ENCODE data around the gene INKA2.
"Not testable (repeated sequence)": the region's sequence is repeated elsewhere in the genome, so short reads cannot be mapped to it uniquely, and the experiment has no call there.

The INKA2 gene

DNA sequence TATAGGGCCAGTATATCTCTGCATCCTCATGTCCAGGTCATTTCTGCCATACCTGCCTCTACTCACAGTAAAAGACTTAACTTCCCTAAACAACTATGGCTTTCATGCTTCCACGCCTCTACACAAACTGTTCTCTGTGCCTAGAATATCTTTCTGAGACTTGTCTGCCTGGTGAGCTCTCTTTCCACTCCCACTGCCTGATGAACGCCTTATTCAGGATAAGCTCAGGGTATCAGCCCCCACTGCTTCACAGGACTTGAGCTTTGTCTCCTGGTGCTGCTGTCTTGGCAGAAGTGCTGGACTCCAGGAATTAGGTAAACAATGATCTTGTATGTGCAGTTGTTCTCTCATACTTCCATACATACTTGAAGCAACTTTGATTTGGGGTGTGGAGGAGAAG lies 11.7 kb upstream of the INKA2 start:
- no peak for DNase-seq (ENCODE audit: low spot score)

DNA sequence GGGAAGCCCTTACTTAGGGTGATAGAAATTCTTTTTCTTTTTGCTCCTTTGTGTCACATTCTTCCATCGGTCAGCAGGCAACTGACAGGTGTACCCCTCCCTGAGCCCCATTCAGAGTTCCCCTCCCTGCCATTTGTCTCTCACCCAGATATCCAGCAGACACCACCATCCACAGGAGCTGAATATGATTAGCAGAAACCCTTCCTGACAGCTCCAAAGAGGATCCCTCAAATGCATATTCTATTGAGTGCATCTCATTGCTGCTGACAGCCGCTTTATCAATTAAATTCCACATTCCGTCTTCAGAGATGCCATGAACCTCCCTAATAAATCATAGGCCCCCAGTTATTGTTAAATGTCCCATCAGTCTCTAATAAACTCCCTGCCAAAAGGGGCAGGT lies 10.4 kb upstream of the INKA2 start:
- no peak for DNase-seq (ENCODE audit: low spot score)

DNA sequence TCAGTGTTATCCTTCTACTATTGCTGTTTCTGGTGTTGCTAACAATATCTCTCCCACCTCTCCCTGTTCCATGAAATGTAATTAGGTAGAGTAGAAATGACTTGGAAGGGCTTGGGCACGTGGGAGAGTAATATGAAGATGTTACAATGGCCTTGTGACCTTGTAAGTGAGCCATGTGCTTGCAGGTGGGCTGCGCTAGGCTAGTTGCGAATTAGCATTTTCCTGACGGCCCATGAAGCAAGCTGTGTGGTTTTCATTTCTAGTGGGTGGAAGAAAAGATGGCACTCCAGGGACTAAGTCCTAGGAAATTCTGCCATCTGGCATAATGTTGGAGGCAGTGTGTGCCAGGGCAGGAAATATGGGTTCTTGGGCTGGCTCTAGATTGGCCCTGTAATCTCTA lies 8.8 kb upstream of the INKA2 start:
- no peak for DNase-seq (ENCODE audit: low spot score)

DNA sequence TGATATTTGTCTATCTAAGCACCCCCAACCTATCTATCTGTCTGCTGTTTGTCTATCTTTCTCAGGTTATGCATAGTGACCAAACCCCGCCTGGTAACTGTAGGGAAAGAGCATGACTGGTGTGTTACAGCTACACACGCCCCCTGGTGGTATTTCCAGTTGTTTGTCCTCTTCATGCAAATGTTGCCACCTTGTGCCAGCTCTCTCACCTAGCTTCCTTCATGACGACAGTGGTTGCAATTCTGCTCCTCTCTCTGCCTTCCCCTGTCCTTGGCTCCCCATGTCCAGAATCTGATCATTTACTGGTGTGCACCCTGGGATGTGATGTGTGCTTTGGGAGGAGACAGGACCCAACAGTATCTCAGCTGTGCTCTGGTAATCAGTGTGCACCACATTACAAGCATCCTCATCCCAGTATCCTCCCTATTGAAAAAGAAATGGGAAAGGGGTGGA lies 8.1 kb upstream of the INKA2 start:
- peak; percentile 69 for DNase-seq (ENCODE audit: low spot score)

DNA sequence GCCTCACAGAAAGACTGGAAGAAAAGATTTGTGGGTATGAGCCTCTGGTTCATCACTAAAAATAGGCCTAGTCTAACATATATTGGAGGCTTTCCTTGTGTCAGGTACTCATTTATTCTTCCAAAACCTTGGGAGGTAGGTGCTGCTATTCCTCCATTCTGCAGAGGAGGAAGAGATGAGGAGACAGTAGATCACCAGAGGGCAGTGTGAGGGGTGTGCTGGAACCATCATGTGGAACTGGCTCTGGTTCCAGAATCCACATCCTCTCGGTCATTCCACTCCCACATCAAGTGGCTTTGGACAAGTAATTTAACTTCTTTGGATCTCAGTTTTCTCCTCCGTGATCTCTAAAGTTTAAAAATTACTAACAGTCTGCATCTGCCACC lies 7.4 kb upstream of the INKA2 start:
- no peak for DNase-seq (ENCODE audit: low spot score)

DNA sequence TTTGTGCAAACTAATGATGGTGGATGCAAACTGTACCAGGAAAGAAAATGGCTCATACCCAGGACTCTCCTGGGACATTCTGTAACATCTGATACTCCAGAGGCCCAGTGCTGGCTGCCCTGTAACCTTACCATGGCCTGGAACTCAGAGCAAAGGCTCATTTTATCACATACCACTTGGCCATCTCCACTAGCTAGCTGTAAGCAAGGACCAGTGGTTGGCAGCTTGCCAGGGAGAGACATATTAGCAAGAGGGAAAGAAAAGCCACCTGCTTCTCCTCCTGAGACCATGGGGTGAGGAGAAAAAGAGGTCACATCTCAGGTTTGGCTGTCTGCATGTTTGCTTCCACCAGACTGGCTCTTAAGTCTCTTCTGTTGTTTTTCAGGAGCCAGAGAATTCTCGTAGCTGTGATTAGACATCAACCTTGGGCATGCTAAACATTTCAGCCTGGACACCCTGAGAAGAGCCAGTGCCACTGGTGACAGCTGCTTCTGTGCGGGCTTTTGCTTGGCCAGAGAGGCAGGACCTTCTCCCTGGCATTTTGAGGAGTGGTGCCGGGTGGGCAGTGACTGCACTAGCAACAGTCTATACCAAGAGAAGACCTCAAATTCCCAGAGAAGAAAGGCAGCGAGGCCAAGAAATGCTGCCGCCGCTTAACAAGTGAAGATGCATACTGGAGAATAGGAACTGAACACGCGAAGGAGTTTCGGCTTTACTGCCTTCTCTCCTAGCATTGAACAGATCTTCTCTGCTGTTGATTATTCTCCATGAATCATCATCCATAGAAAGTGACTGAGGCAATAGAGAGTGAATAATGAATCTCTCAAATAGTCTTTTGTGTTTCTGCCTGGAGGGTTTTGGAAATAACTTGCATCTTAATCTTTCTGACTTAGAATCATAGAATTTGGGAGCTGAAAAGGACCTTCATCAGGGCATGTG lies 6.7 kb upstream of the INKA2 start:
- no peak for DNase-seq (ENCODE audit: low spot score)

DNA sequence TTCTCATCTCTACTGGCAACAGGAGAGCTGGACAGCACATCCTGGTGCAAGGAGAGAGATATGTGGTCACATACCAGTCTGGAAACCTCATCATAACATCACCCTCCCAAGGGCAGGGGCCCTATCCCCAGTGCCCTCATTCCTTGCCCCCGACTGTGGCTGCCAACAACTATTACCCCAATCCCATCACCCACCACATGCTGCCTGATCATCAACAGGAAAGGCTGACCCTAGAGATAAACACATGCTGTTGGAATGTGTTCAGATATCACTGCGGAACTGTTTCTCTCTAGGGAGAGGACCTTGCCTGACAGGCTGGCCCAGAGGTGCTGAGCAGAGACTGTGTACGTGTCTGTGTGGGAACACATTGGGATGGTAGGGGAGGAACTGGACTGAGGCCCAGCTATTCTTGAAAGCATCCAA lies 4.5 kb upstream of the INKA2 start:
- DNase-seq (ENCODE audit: low spot score) = peak; percentile 52

DNA sequence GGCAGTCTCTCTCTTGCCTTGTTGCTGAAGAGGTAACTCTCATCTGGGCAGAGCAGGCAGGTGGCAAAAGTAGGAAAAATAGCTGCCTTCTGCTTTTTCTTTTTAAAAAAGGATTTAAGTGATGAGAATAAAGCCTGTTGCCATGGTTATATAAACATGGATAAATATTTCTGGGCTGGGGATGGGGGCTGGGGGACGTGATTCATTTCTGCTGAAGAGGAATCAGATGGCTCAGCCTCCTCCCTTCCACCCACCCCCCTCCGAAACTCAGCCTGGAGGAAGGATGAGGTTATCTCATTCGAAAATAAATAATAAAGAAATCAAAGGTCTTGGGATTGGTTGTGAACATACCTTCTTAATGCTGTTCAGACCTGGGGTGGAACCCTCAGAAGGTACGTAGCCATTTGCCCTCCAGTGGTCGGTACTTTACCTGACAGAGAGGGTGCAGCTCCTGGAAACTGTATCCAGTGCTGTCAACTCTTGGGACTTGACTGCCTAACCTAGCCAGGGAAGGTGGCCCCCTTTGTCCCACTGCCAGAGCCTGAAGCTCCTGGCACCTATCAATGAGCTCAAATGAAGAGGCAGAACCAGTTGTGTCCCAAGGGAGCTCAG lies 3.8 kb upstream of the INKA2 start:
- DNase-seq (ENCODE audit: low spot score) = peak; percentile 29

DNA sequence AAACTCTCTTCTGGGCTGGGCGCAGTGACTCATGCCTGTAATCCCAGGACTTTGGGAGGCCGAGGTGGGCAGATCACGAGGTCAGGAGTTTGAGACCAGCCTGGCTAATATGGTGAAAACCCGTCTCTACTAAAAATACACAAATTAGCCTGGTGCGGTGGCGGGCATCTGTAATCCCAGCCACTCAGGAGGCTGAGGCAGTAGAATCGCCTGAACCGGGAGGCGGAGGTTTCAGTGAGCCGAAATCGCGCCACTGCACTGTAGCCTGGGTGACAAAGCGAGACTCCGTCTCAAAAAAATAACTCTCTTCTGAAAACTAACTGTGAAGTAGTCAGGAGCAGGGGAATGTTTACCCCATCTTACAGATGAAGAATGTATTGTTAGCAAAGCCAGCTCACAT lies 3.1 kb upstream of the INKA2 start:
- not testable (repeated sequence) for DNase-seq (ENCODE audit: low spot score)

DNA sequence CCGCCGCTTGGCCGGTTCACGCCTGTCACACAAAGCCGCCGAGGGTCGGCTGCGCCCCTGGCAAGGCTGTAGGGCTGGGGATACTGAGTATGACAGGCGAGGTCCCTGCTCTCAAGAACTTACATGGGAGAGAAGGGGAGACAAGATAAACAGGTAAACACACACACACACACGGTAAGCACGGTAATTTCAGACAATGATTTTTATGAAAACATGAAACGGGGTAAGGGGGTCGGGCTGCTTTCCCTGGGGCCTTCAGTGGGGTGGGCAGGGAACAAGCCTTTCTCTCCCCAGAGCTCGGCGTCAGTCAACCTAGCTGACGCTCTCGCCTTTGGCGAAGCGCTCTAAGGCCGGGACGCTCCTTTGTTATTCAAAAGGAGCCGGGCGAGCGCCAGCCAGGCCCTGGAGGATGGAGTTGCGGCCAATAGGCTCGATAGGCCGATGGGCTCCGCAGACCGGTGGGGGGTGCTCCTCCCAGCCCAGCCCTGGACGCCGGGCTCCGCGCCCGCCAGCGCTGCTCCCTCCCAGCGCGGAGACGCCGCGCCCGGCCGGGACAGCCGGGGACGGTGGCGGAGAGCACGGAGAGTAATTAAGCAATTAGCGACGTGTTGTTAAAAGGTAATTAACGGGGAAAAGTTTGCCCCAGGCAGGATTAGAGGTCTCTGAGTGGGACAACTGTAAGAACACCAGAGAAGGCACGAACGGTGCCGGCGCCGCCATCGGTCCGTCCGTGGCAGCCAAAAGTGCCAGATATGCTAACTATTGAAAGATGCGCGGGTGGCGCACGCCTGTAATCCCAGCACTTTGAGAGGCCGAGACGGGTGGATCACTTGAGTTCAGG lies 950 bp upstream of the INKA2 start:
- peak; percentile 76 for DNase-seq (ENCODE audit: low spot score)

DNA sequence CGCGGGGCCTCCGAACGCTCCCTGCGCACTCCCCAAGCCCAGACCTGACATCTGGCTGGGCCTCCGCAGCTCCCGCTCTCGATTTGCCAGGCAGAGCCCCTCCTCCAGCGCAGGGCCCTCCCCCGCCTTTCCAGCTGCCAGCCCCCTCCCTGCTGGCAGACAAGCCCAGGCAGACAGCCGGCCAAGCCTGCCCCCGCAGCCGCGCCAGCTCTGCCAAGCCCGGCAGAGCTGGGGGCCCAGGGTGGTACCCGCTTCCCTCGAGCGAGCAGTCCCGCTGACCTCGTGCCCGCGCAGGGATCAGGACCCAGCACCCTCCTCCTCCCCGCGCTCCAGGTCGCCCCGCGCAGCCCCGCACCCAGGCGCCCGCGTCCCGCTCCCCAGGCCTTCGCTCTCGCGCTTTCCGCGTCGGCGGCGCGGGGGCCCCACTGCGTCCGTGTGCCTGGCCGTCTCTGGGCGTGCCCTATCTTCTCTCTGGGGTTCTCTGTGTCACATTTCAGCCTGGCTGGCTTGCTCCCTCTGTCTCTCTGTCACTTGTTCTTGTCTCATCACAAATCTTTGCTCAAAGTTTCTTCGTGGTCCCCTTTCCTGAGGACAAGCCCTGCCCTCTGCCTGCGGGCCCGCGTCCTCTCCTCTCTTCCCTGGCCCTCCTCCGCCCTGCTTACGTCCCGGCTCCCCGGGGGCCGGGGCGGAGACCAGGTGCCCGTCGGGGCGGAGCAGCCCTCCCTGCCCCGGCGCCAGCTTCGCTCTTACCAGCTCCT lies 580 bp downstream of the INKA2 start:
- DNase-seq (ENCODE audit: low spot score) = peak; percentile 56

DNA sequence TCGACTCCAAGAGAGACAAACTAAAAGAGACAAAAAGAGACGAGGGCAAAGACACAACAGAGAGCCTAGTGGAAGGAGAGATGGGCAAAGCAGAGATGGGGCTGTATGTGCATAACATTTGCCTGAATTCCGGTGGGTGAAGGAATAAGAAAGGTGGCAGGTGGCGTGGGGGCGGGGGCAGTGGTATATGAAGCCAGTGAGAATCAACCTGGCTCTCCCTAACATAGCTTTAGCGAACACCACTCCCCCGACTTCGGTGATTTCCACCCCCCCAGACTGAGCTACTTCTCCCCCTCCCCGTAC lies 1.1 kb downstream of the INKA2 start:
- no peak for DNase-seq (ENCODE audit: low spot score)

DNA sequence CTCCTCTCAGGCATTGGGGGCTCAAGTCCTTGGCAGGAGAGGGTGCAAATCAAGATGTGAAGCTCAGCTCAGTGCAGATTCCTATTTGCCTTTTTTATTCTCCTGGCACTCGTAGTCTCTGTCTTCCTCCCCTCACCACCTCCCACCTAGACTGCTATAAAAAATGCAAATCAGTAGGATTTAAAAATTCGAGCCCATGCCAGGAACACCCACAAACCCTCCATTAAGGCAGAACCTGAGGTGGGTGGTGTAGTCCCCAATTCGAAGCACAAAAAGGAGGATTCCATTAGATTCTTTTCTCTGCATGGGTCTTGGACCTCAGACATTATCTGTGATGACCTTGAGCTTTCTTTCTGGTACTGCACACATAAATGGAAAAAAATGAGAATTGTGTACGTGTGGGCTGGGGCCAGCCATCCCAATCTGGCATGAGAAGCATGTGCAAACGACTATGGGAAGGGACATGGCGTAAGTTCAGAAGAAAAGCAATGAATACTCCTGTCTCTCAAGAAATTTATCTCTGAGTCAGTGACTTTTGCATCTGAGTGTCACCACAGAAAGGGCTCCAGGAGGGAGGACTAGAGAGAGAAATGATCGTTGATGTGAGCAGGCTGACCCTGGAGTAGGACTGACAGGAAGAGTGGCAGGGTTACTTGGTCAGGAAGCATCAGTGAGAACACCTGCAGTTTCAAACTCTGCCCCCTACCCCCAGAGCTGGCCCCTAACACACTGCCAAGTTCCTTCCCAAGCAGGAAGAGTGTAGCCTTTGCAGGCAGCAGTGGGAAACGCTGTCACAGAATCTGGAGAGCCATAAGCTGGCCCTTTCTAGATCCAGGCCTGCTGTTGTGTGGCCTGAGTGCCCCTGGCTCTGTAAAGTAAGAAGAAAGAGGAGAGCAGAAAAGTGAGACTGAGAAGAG lies 1.7 kb downstream of the INKA2 start:
- no peak for DNase-seq (ENCODE audit: low spot score)

DNA sequence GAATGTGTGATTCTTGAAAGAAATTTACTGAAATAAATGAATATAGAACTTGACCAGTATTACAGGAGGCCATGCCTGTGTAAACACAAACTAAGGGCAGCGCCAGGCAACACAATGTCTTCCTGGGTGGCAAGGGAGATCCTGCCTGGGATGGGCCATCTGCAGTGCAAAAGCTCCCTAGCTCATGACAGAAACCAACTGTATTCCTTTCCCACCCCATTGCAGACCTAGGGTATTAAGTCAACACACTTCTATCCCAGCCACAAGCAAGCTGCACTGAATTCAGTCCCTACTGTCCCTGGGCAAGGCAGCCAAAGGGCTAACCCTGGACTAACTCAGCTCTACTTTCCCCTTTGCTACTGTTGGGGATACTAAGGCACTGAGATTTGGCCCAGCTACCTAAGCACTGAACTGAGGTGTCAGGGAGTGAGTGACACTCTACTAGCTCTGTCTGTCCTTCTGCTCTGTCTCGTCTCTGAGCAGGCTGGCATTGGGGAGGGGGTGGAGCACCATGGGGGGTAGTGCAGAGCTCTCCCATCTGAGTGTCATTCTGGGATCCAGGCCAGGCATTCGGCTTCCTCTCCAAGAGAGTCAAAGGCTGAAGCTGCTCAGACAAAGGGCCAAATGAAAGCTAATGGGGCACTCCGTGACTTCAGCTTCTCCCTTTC lies 2.5 kb downstream of the INKA2 start:
- DNase-seq (ENCODE audit: low spot score) = no peak

DNA sequence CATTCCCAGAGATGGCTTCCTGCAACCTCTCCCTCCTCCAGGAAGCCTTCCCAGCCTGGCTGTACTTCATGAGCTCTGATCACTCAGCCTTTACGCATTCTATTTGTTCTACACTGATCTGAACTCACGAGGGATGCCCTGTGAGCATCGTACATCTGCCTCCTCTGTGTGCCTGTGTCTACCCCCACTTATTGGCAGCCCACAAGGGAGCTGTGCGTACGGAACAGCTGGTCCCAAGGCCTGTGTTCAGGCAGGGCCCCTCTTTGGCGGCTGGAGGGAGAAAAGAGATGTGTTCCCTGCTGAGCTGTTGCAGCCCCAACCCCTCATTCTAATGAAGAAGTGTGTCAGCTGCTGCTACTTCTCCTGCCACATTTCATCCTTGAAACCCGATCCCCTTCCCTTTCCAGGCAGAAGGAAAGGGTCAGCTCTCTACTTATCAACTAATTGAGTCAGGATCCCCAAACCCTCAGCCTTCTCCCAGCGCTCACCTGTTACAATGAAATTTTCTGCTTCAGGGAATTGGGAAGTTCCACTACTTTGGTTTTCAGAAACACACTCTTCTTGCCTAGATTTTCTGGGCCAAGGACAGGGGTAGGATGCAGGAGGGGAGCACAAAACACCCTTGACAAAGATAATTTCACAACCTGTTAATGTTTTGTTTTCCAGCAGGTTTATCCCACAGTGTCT lies 3.2 kb downstream of the INKA2 start:
- no peak for DNase-seq (ENCODE audit: low spot score)

DNA sequence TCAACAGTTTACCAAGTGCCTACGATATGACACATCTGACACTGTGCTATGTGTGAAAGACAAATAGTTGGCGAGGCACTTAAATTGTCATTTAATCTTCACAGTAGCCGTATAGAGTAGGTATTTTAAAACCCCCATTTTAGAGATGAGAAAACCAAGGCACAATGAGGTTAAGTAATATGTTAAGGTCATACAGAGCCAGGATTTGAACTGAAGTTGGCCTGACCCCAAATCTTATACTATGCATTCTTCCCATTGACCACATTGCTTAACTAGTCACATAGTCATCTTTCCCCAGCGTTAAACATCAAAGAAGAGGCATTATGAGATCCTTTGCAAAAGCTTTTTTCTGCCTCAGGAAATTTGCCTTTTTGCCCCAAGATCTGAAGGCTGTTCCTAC lies 3.9 kb downstream of the INKA2 start:
- DNase-seq (ENCODE audit: low spot score) = no peak

DNA sequence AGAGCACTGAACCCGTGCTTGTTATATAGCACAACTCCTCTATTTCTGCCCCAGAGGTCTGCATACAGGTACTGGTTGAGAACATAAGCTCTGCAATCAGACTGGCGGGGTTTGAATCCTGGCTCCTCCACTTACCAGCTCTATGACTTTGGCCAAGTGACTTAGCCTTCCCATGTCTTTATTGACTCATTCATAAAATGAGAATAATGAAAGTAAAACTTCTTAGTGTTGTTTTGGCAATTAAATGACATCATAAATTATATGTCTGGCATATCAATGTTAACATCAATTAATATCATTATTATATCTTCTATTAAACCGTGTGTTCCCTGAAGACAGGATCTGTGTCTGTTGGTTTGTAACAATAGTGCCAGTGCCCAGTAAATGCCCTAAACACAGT lies 4.3 kb downstream of the INKA2 start:
- no peak for DNase-seq (ENCODE audit: low spot score)

DNA sequence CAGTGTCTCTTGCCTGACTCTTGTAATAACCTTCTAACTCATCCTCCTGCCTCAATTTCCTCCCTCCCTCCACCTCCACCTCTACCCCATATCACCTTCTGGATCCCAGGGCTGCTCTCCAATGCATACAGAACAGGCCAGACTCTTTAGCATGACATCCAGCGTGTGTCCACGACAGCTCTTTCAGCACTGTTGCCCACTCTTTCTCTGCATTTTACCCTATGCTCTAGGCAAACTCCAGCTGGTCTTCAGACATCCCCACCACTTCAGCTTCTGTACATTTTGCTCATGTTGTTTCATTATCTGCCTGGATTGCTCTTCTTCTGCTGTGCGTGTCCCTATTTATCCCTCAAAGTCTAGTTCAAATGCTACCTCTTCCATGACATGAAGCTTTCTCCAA lies 4.8 kb downstream of the INKA2 start:
- DNase-seq (ENCODE audit: low spot score) = no peak

DNA sequence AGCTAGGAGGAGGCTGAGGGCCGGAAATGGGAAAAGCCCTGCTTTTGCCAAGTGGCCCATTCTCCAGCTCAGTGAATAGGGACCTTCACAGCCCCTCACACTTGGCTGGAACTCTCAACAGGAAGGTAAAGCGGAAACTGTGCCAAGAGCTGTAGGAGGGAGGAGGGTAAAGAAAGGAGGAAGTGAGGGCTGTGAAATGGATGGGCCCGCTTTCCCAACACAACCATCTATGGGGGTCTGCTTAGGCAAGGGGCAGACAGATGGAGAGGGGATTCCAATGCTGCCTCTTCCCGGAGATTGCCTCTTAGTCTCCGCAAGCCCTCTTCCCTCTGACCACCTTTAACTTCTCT lies 5.2 kb downstream of the INKA2 start:
- DNase-seq (ENCODE audit: low spot score) = no peak
